HCT116 (cell line): ENCODE data around the gene COG6.

ENCODE experiments used
- CEBPB ChIP-seq: IDR thresholded peaks from 2 replicates; pipeline ENCODE4 v1.6.1; 2012; ENCODE audit warnings: low read depth
- EZH2 ChIP-seq: fragments of 200-600 bp; sonication (generic); IDR thresholded peaks from 2 replicates; pipeline ENCODE4 v1.6.1; 2017; ENCODE audit warnings: antibody characterized with exemption, mixed run types
- EZH2phosphoT487 ChIP-seq: fragments of 200-600 bp; IDR thresholded peaks from 2 replicates; pipeline ENCODE4 v1.6.1; 2018; ENCODE audit warnings: antibody characterized with exemption, borderline replicate concordance
- FOSL1 ChIP-seq: IDR thresholded peaks from 2 replicates; pipeline ENCODE4 v1.6.1; 2012; ENCODE audit warnings: low read depth
- SP1 ChIP-seq: IDR thresholded peaks from 2 replicates; pipeline ENCODE4 v1.6.1; 2012; ENCODE audit warnings: low read depth
- YY1 ChIP-seq: IDR thresholded peaks from 2 replicates; pipeline ENCODE4 v1.6.1; 2011; ENCODE audit warnings: low read length, low read depth, moderate library complexity, mild to moderate bottlenecking; ENCODE audit not compliant: insufficient replicate concordance; ENCODE audit errors: extremely low read depth
- ZBTB33 ChIP-seq: IDR thresholded peaks from 2 replicates; pipeline ENCODE4 v1.6.1; 2011; ENCODE audit warnings: mild to moderate bottlenecking, low read length, moderate library complexity; ENCODE audit not compliant: insufficient replicate concordance; ENCODE audit errors: extremely low read depth
- ZFX ChIP-seq: fragments of 450-650 bp; IDR thresholded peaks from 2 replicates; pipeline ENCODE4 v1.6.1; 2017
- TF ChIP-seq, protein P1 (sequence below), 3 experiments: fragments of 200-600 bp in 1 of 3; sonication (generic) in 1 of 3; IDR thresholded peaks in 2 of 3; conservative IDR thresholded peaks in 1 of 3; 2 replicates each; pipeline ENCODE4 v1.5.1; 2012 to 2017; ENCODE audit warnings: low read depth in 2 of 3, low read length in 2 of 3, antibody characterized with exemption in 1 of 3, borderline replicate concordance in 1 of 3, control low read depth in 1 of 3, mild to moderate bottlenecking in 1 of 3, mixed read lengths in 1 of 3, mixed run types in 1 of 3, moderate library complexity in 1 of 3; ENCODE audit not compliant: insufficient read depth in 1 of 3

GRCh38 chr13:39672378-39673132 lies 17.1 kb downstream of the COG6 start:
- TF ChIP-seq EZH2phosphoT487 (no peak), EZH2 (no peak), ZBTB33 (no peak), FOSL1 (no peak), CEBPB (no peak), ZFX (no peak), YY1 (no peak), SP1 (no peak)
- TF ChIP-seq, protein P1, sequence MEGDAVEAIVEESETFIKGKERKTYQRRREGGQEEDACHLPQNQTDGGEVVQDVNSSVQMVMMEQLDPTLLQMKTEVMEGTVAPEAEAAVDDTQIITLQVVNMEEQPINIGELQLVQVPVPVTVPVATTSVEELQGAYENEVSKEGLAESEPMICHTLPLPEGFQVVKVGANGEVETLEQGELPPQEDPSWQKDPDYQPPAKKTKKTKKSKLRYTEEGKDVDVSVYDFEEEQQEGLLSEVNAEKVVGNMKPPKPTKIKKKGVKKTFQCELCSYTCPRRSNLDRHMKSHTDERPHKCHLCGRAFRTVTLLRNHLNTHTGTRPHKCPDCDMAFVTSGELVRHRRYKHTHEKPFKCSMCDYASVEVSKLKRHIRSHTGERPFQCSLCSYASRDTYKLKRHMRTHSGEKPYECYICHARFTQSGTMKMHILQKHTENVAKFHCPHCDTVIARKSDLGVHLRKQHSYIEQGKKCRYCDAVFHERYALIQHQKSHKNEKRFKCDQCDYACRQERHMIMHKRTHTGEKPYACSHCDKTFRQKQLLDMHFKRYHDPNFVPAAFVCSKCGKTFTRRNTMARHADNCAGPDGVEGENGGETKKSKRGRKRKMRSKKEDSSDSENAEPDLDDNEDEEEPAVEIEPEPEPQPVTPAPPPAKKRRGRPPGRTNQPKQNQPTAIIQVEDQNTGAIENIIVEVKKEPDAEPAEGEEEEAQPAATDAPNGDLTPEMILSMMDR (IDR thresholded peaks at IDR 0.05 in 2 of 3, conservative IDR thresholded peaks at IDR 0.05 in 1 of 3; ENCODE audit: borderline replicate concordance in 1 of 3, insufficient read depth in 1 of 3, low read depth in 2 of 3, low read length in 2 of 3), result no peak
